ENCODE measurements around the gene CCNYL1.

The CCNYL1 gene

DNA sequence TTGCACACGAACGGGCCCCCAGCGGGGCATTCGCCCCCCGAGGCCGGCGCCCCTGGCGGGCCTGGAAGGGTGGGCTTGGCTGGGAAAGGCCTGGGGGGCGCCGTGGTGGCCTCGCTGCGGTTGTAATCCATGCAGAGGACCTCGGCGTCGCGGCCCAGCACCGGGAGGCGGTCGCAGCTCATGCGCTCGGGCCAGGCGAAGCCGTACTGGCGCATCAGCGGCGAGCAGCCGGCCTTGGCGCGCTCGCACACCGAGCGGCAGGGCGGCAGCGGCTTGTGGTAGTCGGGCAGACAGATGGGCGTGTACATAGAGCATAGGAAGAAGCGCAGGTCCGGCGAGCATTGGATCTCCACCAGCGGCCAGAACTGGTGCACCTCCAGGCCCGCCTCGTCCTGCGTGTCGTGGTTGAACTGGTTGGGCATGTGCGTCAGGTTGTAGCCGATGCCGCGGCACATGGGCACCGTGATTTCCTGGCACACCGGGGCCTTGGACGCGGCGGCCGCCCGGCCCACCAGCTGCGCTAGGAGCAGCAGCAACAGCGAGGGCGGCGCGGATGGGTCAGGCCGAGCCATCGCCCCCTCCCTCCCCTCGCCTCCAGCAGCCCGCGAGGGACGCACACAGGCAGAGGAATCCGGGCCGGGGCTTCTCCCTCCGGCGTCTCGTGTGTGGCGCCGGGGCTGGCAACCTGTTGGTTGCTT, 56.9 kb downstream of the CCNYL1 start:
- no peak for DNase-seq

DNA sequence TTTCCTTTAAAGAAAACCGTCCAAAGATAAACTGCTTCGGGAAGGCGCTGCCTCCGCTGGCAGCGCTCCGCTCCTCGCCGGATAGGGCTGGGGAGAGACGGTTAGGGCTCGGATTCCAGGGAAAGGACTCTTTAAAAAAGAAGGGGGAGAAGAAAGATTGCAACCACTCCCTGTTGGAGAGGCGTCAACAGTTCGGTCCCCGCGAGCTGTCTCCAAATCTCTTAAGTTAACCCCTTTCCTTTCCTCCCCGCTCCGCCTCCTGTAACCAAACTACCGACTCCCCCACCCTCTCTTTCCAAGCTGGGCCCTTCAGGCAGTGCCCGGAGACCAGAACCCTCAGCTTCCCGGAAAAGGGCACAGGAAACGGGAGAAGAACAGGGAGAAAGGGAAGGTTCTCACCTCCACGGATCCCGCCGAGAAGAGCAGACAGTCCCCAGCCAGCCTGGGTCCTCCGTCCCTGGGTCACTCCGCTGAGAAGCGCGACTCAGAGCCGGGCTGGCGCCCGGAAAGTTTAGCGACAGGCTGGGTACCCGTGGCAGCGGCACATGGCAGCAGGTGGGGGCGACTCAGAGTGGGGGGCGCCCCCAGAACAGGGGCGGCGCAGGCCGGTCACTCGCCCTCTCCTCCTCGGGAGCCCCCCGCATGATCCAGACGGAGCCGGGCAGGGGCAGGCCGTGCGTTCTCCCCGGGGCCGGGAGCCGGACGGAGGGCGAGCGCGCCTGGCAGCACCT, 57.6 kb downstream of the CCNYL1 start:
- no peak for DNase-seq

- DNase-seq: no peak
These were observed 59.4 kb downstream of the CCNYL1 start for GRCh38 chr2:207770602-207771404.

DNA sequence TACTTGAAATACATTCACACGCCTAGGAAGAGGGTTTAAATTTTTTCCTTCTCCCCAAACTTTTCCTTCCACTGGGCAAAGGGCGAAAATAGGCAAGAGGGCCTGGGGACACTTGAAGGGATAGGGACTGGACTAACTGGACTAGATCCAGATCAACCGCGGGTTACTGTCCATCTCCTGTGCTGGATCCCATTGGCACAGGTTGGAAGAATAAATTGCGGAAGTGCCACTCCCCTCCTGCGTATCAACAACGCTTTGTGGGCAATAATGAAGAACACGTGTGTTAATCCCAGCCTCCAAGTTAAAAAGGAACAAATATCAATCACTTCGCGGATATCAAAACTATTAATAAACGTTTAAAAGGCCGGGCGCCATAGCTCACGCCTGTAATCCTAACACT, 60.0 kb downstream of the CCNYL1 start:
- no peak for DNase-seq

- no peak for DNase-seq
These were observed 60.8 kb downstream of the CCNYL1 start for GRCh38 chr2:207772081-207772843.

- DNase-seq: no peak
These were observed 61.4 kb downstream of the CCNYL1 start for GRCh38 chr2:207772844-207773205.

- DNase-seq: no peak
These were observed 64.0 kb downstream of the CCNYL1 start for GRCh38 chr2:207775473-207775872.

DNA sequence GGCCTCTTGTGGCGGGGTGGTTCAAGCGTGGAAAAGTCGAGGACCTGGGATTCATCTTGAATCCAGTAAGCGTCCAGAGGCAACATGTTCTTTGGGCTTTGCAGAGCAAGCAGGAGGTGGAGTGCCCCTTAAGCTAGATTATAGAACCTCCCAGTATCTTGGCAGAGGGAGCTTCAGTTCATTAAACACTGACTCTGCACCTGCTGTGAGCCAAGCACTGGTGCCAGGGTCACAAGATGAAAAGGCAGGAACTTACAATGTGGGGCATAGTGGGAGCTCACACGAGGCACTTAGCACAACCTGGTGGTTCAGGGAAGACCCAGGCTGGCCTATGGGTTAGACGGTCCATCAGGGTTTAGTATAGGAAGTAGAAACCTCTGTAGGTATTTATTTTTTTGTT, 65.7 kb downstream of the CCNYL1 start:
- peak; percentile 29 for DNase-seq

GRCh38 chr2:207778298-207778882, 67.0 kb downstream of the CCNYL1 start:
- DNase-seq: no peak

DNA sequence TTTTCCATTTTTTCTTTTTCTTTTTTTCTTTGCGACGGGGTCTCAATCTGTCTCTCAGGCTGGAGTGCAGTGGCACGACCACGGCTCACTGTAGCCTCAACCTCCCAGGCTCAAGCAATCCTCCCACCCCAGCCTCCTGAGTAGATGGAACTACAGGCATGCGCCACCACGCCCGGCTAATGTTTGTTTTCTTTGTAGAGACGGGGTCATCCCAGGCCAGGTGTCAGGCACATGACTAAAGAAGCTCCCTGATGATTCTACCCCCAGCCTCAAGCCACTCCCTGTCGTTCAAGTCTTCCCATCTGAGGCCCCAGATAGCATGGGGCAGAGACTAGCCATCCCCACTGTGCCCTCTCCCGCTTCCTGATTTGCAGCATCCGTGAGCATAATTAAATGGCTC, 68.1 kb downstream of the CCNYL1 start:
- no peak for DNase-seq

DNA sequence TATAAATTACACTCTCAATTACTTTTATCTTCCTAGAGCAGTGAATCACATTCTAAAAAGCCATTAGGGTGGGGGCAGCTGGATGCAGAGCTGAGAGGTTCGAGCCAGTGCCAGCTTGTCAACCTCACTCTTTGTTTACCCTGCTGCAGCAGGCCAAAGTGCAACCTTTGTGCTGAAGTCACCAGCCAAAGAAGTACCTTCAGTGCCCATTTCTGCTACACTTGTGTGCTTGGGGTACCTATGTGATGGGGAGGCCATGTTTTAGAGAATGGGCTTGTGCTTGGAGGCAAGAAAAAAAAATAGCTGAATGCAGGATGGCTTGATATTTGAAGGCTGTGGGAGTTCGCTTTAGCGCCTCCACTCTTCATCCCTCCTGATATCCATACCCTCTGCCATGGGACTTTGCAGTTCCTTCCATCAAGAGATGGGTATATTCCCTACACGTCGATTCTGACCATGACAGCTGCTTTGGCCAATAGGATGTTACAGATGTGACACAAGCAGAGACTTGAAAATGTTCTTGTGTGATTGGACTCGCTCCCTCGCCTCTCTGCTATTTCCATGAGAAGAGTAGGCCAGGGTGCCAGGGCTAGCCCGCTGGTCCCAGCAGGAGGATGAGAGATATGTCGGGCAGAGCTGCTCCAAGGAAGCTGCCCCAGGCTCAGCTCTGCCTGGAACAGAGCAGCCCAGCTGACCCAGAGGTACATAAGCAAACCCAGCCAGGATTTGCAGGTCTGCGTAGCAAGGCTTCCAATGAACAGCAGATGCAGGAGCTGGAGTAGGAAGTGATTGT, 71.0 kb downstream of the CCNYL1 start:
- no peak for DNase-seq

- DNase-seq: no peak
These were observed 72.1 kb downstream of the CCNYL1 start for GRCh38 chr2:207783514-207783913.

- DNase-seq: no peak
These were observed 73.5 kb downstream of the CCNYL1 start for GRCh38 chr2:207784898-207785297.

GRCh38 chr2:207787017-207787416, 75.6 kb downstream of the CCNYL1 start:
- no peak for DNase-seq

DNA sequence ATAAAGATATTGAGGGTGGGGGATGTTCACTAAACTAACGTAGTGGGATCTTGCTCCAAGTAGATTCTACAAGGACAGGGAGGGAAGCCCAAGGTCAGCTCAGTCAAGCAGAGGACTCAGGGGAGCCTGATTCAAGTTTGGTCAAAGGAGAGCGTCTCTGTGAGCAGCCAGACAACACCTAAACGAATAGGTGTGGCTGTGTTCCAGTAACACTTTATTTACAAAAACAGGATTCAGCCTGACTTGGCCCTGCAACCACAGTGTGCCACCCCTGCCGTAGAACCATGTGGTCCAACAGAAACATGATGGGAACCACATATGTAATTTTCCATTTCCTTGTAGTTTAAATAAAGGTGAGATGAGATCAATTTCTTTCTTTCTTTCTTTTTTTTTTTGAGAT, 76.4 kb downstream of the CCNYL1 start:
- no peak for DNase-seq

DNA sequence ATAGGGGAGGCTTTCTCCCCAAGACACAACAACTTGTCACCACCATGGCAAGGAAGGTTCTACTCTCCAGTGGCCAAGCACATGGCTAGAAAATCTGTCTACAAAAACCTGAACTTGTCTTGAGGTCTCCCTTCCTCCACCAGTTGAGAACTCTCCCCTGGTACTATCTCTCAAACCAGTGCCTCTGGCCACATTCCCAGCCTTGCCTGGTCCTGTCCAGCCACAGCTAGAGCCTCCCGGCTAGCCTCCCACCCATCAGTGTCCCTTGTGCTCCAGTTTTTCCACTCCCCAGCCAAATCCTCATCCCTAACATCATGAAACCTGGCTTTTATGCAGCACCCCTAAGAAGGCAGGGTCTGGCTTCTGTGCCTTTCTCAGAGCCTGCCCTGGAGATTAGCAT, 79.5 kb downstream of the CCNYL1 start:
- DNase-seq: no peak

DNA sequence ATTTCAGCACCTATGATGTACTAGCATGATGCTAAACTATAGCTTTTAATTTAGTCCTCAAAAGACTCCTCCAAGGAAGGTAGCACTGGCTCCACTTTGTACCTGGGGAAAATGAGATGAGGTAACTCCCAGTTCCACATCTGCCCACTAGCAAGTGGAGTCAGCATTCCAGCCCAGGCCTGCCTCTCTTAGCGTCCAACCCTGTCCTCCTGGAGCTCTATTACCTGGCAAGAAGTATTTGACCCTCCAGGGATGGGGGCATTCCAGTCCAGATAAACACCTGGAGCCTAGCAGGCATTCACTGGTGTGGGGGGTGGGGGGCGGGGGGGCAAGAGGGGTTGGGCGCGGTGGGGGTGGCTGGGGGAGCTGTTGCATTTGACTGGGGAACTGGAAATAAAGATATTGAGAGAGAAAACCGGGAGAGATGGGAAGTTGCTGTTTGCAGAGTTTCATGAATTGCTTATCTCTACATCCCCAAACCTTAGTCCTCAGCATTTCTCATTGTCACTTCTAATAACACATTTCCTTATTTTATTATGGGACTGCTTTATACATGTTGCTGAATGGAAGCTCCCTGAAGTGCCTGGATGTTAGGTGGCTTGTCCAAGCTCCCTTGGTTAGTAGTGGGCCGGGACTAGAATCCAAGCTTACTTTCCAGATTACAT, 80.3 kb downstream of the CCNYL1 start:
- DNase-seq: no peak

GRCh38 chr2:207792244-207792785, 80.9 kb downstream of the CCNYL1 start:
- no peak for DNase-seq

DNA sequence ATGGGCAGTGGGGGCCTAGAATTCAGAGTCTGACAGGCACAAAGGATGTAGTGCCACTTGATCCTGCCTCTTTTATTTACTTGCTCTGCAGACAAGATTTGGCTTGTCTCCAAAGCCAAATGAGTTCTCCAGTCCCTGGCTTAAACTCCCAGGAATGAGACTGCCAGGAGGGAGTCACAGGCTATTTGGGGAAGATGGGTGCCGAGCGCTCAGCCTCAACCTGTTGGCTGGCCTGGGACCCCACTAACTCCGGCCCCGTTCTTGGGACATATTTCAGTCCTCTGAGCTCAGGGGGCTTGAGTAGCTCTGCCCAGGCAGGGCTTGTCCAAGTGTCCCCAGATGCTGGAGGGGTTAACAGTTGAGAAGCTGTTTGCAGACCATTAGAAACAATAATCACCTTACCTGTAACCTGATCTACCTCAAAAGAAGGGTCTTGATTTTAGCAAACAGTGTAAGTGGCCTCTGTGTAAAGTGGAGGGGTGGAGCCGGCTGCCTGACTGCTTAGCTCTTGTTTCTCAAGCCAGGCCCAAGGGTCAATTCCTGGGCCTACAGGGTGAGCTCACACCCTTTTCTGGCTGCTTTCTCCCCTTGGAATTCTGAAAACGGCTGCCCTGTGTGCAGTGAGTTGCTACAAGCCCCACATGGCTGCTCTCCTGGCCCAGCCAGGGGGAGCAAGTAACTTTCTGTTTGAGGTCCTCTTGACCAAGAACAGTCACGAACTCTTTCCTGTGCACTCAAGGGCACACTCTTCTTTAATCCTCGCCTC, 85.3 kb downstream of the CCNYL1 start:
- peak; percentile 7 for DNase-seq

DNA sequence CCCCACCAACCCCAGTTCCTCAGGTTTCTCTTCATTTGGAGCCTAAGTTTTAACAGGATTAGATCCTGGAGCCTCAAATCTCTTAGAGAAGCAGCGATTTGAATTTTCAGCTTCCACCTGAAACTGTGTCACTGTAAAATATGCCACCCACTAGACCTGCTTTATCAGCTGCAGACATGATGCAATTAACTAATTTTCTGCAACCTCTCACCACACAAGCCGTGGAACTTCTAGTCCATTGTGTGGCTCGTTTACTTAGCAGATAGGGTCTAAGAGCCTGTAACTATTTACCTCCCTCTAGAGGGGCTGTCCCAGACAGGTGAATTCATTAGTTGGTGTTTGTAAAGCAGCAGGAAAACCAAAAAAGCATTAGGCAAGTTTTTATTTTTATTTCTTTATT, 89.8 kb downstream of the CCNYL1 start:
- no peak for DNase-seq

Measured in NCI-H446 treated with DMSO at 0.1 percent for 48 hours (cell line).